ENCODE data around the gene ATP13A1.

The ATP13A1 gene

GRCh38 chr19:19645233-19645870 lies 18.1 kb downstream of the ATP13A1 start:
- Histone ChIP-seq H2AFZ (ENCODE audit: low read depth, low read length) (no peak overlapping the region), H3K36me3 (ENCODE audit: insufficient read depth, low read length) (peaks cover 43% of the 10 kb centered on the region), H3K4me3 (ENCODE audit: low read length) (no peak overlapping the region), H3K27me3 (ENCODE audit: insufficient read depth, low read length) (no peaks in the 10 kb centered on the region), H3K4me1 (ENCODE audit: insufficient read depth, low read length) (peaks cover 4% of the 10 kb centered on the region), H3K9me3 (ENCODE audit: low read length) (no peaks in the 10 kb centered on the region)

- H3K36me3 ChIP-seq (ENCODE audit: insufficient read depth, low read length), result peaks cover 34% of the 10 kb centered on the region
Observed at GRCh38 chr19:19644054-19644388, 19.5 kb downstream of the ATP13A1 start.

GRCh38 chr19:19643158-19644053 lies 20.1 kb downstream of the ATP13A1 start, which contains the start of gene GMIP:
TSS of gene GMIP (minus strand) at chr19:19643657. CDS start at chr19:19643529, 128 bp downstream.
- Histone ChIP-seq H3K36me3 (ENCODE audit: insufficient read depth, low read length) (peaks cover 33% of the 10 kb centered on the region), H2AFZ (ENCODE audit: low read depth, low read length) (peak within 1 kb of the TSS; percentile 78), H3K4me1 (ENCODE audit: insufficient read depth, low read length) (peaks cover 4% of the 10 kb centered on the region), H3K4me3 (ENCODE audit: low read length) (peak within 1 kb of the TSS; percentile 70), H3K9me3 (ENCODE audit: low read length) (no peaks in the 10 kb centered on the region), H3K27me3 (ENCODE audit: insufficient read depth, low read length) (no peaks in the 10 kb centered on the region)

More at GRCh38 chr19:19644054-19644388, 19.5 kb downstream of the ATP13A1 start:
- H3K27me3 ChIP-seq (ENCODE audit: insufficient read depth, low read length), result no peaks in the 10 kb centered on the region
- no peaks in the 10 kb centered on the region for H3K9me3 ChIP-seq (ENCODE audit: low read length)
- H3K4me1 ChIP-seq (ENCODE audit: insufficient read depth, low read length), result peaks cover 4% of the 10 kb centered on the region
- no peak overlapping the region for H3K4me3 ChIP-seq (ENCODE audit: low read length)
- H2AFZ ChIP-seq (ENCODE audit: low read depth, low read length), result no peak overlapping the region

GRCh38 chr19:19642506-19643157 lies 20.8 kb downstream of the ATP13A1 start:
- peaks cover 32% of the 10 kb centered on the region for H3K36me3 ChIP-seq (ENCODE audit: insufficient read depth, low read length)
- peak overlapping the region; percentile 70 for H3K4me3 ChIP-seq (ENCODE audit: low read length)
- H3K9me3 ChIP-seq (ENCODE audit: low read length), result no peaks in the 10 kb centered on the region
- H3K27me3 ChIP-seq (ENCODE audit: insufficient read depth, low read length), result no peaks in the 10 kb centered on the region
- H2AFZ ChIP-seq (ENCODE audit: low read depth, low read length), result peak overlapping the region; percentile 78
- peaks cover 4% of the 10 kb centered on the region for H3K4me1 ChIP-seq (ENCODE audit: insufficient read depth, low read length)

GRCh38 chr19:19637523-19638251 lies 25.8 kb downstream of the ATP13A1 start:
- H3K4me3 ChIP-seq (ENCODE audit: low read length), result no peak overlapping the region
- H3K27me3 ChIP-seq (ENCODE audit: insufficient read depth, low read length), result no peaks in the 10 kb centered on the region
- H3K36me3 ChIP-seq (ENCODE audit: insufficient read depth, low read length), result peaks cover 36% of the 10 kb centered on the region
- H3K9me3 ChIP-seq (ENCODE audit: low read length), result peaks cover 2% of the 10 kb centered on the region
- H2AFZ ChIP-seq (ENCODE audit: low read depth, low read length), result no peak overlapping the region
- peaks cover 3% of the 10 kb centered on the region for H3K4me1 ChIP-seq (ENCODE audit: insufficient read depth, low read length)

- Histone ChIP-seq H3K4me3 (ENCODE audit: low read length) (no peak overlapping the region), H3K9me3 (ENCODE audit: low read length) (peaks cover 2% of the 10 kb centered on the region), H3K36me3 (ENCODE audit: insufficient read depth, low read length) (peaks cover 38% of the 10 kb centered on the region)
Observed at GRCh38 chr19:19637186-19637522, 26.3 kb downstream of the ATP13A1 start.

GRCh38 chr19:19636573-19637185 lies 26.8 kb downstream of the ATP13A1 start:
- H3K4me3 ChIP-seq (ENCODE audit: low read length), result no peak overlapping the region
- peaks cover 38% of the 10 kb centered on the region for H3K36me3 ChIP-seq (ENCODE audit: insufficient read depth, low read length)
- no peaks in the 10 kb centered on the region for H3K27me3 ChIP-seq (ENCODE audit: insufficient read depth, low read length)
- no peaks in the 10 kb centered on the region for H3K4me1 ChIP-seq (ENCODE audit: insufficient read depth, low read length)
- H3K9me3 ChIP-seq (ENCODE audit: low read length), result peaks cover 2% of the 10 kb centered on the region
- no peak overlapping the region for H2AFZ ChIP-seq (ENCODE audit: low read depth, low read length)

More at GRCh38 chr19:19637186-19637522, 26.3 kb downstream of the ATP13A1 start:
- no peak overlapping the region for H2AFZ ChIP-seq (ENCODE audit: low read depth, low read length)
- H3K4me1 ChIP-seq (ENCODE audit: insufficient read depth, low read length), result no peaks in the 10 kb centered on the region
- no peaks in the 10 kb centered on the region for H3K27me3 ChIP-seq (ENCODE audit: insufficient read depth, low read length)

- no peak overlapping the region for H2AFZ ChIP-seq (ENCODE audit: low read depth, low read length)
- H3K4me1 ChIP-seq (ENCODE audit: insufficient read depth, low read length), result no peaks in the 10 kb centered on the region
- H3K9me3 ChIP-seq (ENCODE audit: low read length), result peaks cover 2% of the 10 kb centered on the region
- H3K27me3 ChIP-seq (ENCODE audit: insufficient read depth, low read length), result no peaks in the 10 kb centered on the region
- H3K4me3 ChIP-seq (ENCODE audit: low read length), result no peak overlapping the region
- H3K36me3 ChIP-seq (ENCODE audit: insufficient read depth, low read length), result peaks cover 38% of the 10 kb centered on the region
Observed at GRCh38 chr19:19635313-19635702, 28.2 kb downstream of the ATP13A1 start.

GRCh38 chr19:19634516-19635312 lies 28.8 kb downstream of the ATP13A1 start:
- no peak overlapping the region for H3K4me3 ChIP-seq (ENCODE audit: low read length)
- peaks cover 39% of the 10 kb centered on the region for H3K36me3 ChIP-seq (ENCODE audit: insufficient read depth, low read length)

GRCh38 chr19:19633711-19634515 lies 29.6 kb downstream of the ATP13A1 start:
- peaks cover 43% of the 10 kb centered on the region for H3K36me3 ChIP-seq (ENCODE audit: insufficient read depth, low read length)
- no peak overlapping the region for H3K4me3 ChIP-seq (ENCODE audit: low read length)
- H3K4me1 ChIP-seq (ENCODE audit: insufficient read depth, low read length), result no peaks in the 10 kb centered on the region
- no peaks in the 10 kb centered on the region for H3K27me3 ChIP-seq (ENCODE audit: insufficient read depth, low read length)
- H3K9me3 ChIP-seq (ENCODE audit: low read length), result peaks cover 7% of the 10 kb centered on the region
- no peak overlapping the region for H2AFZ ChIP-seq (ENCODE audit: low read depth, low read length)

More at GRCh38 chr19:19634516-19635312, 28.8 kb downstream of the ATP13A1 start:
- H3K4me1 ChIP-seq (ENCODE audit: insufficient read depth, low read length), result no peaks in the 10 kb centered on the region
- H3K9me3 ChIP-seq (ENCODE audit: low read length), result peaks cover 2% of the 10 kb centered on the region
- no peaks in the 10 kb centered on the region for H3K27me3 ChIP-seq (ENCODE audit: insufficient read depth, low read length)
- H2AFZ ChIP-seq (ENCODE audit: low read depth, low read length), result no peak overlapping the region

- Histone ChIP-seq H3K4me1 (ENCODE audit: insufficient read depth, low read length) (no peaks in the 10 kb centered on the region), H2AFZ (ENCODE audit: low read depth, low read length) (no peak overlapping the region), H3K9me3 (ENCODE audit: low read length) (peaks cover 7% of the 10 kb centered on the region), H3K36me3 (ENCODE audit: insufficient read depth, low read length) (peaks cover 44% of the 10 kb centered on the region), H3K4me3 (ENCODE audit: low read length) (no peak overlapping the region), H3K27me3 (ENCODE audit: insufficient read depth, low read length) (no peaks in the 10 kb centered on the region)
Observed at GRCh38 chr19:19632661-19633060, 30.8 kb downstream of the ATP13A1 start.

Data from neuron (in vitro differentiated cells).